GM10248 (cell line): ENCODE results near the gene KRTAP10-8.
"Not testable (repeated sequence)": the region's sequence is repeated elsewhere in the genome, so short reads cannot be mapped to it uniquely, and the experiment has no call there.

Experiments
- CTCF ChIA-PET: fragments of 300-600 bp; sonication (Branson Sonifier 250); formaldehyde crosslinking; extraction: SDS; loops from one replicate; lab custom pipeline; 2021; ENCODE audit warnings: antibody characterized with exemption; lab: Yijun Ruan, JAX
- POLR2A ChIA-PET: fragments of 350-650 bp; sonication (Branson Sonifier 250); formaldehyde crosslinking; extraction: SDS; loops from one replicate; lab custom pipeline; 2020; ENCODE audit warnings: antibody characterized with exemption; lab: Yijun Ruan, JAX
- DNase-seq: peaks from one replicate; pipeline ENCODE4 v3.0.0; 2012; ENCODE audit errors: extremely low spot score
- CTCF ChIP-seq: IDR thresholded peaks from 2 replicates; pipeline ENCODE4 v1.5.1; 2012; ENCODE audit warnings: mild to moderate bottlenecking, low read depth; ENCODE audit errors: extremely low read depth, missing control alignments, control extremely low read depth

KRTAP10-8 gene

GRCh38 chr21:44632067-44632466 is 20.2 kb downstream of the KRTAP10-8 start:
- DNase-seq: no peak
- no peak for TF ChIP-seq CTCF
- ChIA-PET POLR2A (no interaction called here), CTCF (no interaction called here)

GRCh38 chr21:44636209-44637017 is 24.5 kb downstream of the KRTAP10-8 start:
- ChIA-PET CTCF (no interaction called here), POLR2A (no interaction called here)
- no peak for TF ChIP-seq CTCF
- no peak for DNase-seq

- DNase-seq: no peak
- TF ChIP-seq CTCF: no peak
- ChIA-PET POLR2A (no interaction called here), CTCF (no interaction called here)
Observed at GRCh38 chr21:44637018-44637850, 25.4 kb downstream of the KRTAP10-8 start, which contains the start of gene KRTAP10-10. Gene KRTAP10-10, plus strand, starts transcription at chr21:44637356. Its CDS starts 62 bp downstream, at chr21:44637418.

GRCh38 chr21:44637851-44638348 is 26.0 kb downstream of the KRTAP10-8 start:
- POLR2A ChIA-PET, CTCF ChIA-PET, DNase-seq: not testable (repeated sequence)

- CTCF ChIA-PET, DNase-seq, POLR2A ChIA-PET: not testable (repeated sequence)
Observed at GRCh38 chr21:44638506-44639330, 26.8 kb downstream of the KRTAP10-8 start.

- no peak for TF ChIP-seq CTCF
- DNase-seq: no peak
- ChIA-PET CTCF (no interaction called here), POLR2A (no interaction called here)
Observed at GRCh38 chr21:44639331-44639655, 27.4 kb downstream of the KRTAP10-8 start.

- no peak for DNase-seq
- ChIA-PET CTCF (no interaction called here), POLR2A (no interaction called here)
- no peak for TF ChIP-seq CTCF
Observed at GRCh38 chr21:44640761-44641160, 28.9 kb downstream of the KRTAP10-8 start.
